ENCODE results near the gene CFAP57.

- TF ChIP-seq POLR2AphosphoS5 (IDR thresholded peaks at IDR 0.05; ENCODE audit: low read depth, low read length) (no peak), TAF1 (IDR thresholded peaks at IDR 0.05; ENCODE audit: low read depth, low read length) (no peak), POLR2A (IDR thresholded peaks at IDR 0.05; ENCODE audit: low read depth, low read length) (no peak), PAX5 (IDR thresholded peaks at IDR 0.05; ENCODE audit: insufficient read depth, low read length, severe bottlenecking) (no peak), SPI1 (IDR thresholded peaks at IDR 0.05; ENCODE audit: low read depth, low read length) (no peak)
These were observed 95.2 kb downstream of the CFAP57 start for GRCh38 chr1:43267291-43267805.

Data from GM12891 (cell line).